GM18520 (cell line): ENCODE data around the gene CNOT6L.
"Not testable (repeated sequence)": the region's sequence is repeated elsewhere in the genome, so short reads cannot be mapped to it uniquely, and the experiment has no call there.

Experiments used
- ATAC-seq: cut with Tn5 transposase; IDR thresholded peaks from one replicate; pipeline ENCODE4 v1.9.1; 2021; ENCODE audit not compliant: unreplicated experiment

CNOT6L gene

GRCh38 chr4:77782102-77782835 lies 36.9 kb downstream of the CNOT6L start:
- ATAC-seq: no peak

DNA sequence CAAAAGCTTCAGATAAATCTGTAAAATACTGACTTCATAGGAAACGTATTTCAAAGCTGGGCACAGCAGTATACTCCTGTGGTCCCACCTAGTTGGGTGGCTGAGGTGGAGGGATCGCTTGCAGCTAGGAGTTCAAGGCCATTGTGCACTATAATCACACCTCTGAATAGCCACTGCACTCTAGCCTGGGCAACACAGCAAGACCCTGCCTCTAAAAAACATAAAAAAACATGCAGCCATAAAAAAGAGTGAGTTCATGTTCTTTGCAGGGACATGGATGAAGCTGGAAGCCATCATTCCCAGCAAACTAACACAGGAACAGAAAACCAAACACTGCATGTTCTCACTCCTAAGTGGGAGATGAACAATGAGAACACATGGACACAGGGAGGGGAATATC lies 38.4 kb downstream of the CNOT6L start:
- not testable (repeated sequence) for ATAC-seq

DNA sequence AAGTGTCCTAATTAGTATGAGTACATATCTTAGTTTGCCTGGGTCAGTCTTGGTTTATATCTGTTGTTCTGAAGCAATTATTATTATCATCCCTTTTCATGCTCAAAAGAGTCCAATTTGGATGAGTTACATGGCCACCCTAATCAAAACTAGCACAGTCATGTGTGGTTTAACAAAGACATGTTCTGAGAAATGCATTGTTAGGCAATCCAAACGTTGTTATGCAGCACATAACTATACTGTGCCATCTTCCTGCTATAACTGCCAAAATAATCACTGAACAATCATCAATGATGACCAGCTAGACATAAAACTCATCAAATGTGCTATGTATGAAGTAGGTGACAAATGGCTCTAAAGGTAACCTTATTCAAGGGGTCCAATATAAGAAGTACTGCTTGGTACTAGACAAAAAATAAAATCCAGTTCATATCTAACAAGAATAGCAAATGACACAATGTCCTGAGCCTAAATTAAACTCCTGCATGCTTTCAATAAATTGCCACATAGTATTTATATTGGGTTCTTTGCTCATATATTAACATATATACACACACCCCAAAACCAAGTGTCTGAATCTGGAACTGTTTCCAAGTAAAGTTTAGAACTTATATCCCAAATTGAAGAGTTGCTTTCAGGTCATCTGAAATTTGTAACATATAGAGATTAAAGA lies 41.9 kb downstream of the CNOT6L start:
- no peak for ATAC-seq

DNA sequence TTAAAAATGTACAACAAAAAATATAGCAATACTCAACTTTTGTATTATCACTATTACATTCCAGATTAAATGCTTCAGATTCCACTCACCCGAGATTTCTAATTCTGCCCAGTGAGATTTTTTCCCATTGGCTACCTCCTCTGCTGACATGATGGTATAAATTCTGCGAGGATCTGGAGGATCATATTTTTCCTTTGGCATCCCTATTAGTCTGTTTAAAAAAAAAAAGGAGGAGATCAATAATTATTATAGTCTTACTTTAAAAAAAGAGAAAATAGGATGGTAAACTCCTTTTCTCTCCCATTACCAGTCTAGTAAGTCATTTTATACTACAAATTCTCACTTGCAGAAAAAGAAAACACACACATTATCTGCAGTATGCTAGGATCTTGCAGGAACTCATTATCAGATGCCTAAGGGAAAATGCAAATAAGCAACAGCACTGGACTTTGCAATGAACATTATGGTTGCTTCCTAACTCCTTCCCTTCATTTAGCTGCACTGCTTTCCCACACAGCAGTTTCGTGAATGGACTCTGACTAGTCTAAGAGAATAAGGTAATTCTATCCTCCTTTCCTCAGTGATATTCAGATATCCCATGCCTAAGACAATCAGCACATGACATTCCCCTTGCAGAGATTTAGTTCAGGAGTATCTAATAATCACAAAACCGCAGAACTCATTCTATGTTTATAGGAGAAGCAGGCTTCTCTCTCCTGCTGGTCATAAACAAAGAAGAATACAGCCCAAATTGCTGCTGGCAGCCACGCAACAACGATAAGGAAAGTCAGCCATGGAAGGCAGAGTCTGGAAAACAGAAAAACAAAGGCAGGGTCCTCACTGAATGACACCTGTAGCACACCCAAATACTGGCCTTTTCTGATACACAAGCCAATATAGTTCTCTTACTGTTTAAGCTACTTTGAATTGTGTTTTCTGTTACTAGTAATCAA lies 42.7 kb downstream of the CNOT6L start:
- ATAC-seq: no peak

- no peak for ATAC-seq
These were observed 46.1 kb downstream of the CNOT6L start for GRCh38 chr4:77773101-77773500.

DNA sequence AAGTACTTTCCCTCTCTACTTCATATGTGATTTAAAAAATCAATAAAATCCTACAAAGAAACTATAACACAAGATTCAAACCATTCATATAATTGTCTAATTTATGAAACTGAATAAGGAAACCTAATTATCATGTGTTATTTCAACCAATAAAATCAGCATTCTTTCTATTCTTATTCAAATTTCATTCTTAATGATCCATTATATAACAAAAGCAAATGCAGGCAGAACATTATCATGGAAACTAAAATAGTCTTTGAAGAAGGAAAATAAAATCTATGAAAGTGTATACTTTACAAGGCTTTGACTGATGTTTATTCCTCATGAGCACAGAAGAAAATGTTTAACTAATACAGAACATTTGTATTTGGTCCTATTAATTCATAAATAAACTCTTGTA lies 47.6 kb downstream of the CNOT6L start:
- no peak for ATAC-seq

- ATAC-seq: no peak
These were observed 53.4 kb downstream of the CNOT6L start for GRCh38 chr4:77765720-77766119.

GRCh38 chr4:77762531-77762930 lies 56.6 kb downstream of the CNOT6L start:
- no peak for ATAC-seq

- ATAC-seq: no peak
These were observed 57.6 kb downstream of the CNOT6L start for GRCh38 chr4:77761595-77761994.

- ATAC-seq: no peak
These were observed 60.4 kb downstream of the CNOT6L start for GRCh38 chr4:77758804-77759203.

DNA sequence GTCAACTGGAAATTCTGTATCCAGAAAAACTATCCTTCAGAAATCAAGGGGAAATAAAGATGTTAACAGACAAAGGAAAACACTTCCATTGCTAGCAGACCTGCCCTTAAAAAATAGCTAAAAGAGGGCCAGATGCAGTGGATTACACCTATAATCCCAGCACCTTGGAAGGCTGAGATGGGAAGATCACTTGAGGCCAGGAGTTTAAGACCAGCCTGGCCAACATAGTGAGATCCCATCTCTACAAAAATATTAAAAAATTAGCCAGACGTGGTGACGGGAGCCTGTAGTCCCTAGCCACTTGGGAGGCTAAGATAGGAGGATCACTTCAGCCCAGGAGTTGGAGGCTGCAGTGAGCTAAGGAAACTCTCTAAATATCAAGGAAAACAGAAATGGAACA lies 67.4 kb downstream of the CNOT6L start:
- ATAC-seq: no peak

DNA sequence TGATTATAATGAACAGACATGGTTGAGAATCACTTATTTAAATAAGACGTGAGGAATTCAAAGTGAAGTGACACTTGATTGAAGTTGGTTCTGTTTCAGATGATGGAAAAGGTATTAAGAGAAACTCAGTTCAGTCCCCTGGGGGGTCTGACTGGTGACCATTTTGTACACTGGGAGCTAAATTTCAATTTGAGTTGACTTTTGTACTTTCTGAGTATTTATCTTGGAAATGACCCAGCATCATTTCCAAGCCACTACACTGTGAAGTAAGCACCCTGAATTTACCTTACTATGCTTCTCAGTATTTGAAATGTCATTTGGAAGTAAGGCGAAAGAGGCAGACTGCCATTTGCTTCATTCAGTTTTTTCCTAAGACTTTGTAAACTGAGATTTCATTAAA lies 73.4 kb downstream of the CNOT6L start:
- no peak for ATAC-seq

DNA sequence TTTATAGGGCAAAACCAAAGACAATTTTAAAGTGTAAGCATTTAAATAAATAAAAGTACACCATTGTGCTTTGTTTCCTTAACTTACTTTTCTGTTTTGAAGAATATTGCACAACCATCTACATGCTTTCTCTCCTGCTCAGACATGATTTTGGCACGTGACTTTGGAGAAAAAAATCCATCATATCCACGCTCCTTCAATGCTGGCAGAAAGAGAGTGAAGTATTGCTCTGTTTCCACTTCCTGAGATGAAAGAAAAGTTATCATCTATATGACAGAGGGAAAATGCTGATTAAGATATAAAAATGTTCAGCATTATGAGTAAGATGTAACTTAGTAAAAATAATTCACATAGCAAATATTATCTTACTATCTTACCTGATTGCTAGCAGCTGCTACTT lies 77.1 kb downstream of the CNOT6L start:
- no peak for ATAC-seq

GRCh38 chr4:77740480-77740879 lies 78.7 kb downstream of the CNOT6L start:
- no peak for ATAC-seq

DNA sequence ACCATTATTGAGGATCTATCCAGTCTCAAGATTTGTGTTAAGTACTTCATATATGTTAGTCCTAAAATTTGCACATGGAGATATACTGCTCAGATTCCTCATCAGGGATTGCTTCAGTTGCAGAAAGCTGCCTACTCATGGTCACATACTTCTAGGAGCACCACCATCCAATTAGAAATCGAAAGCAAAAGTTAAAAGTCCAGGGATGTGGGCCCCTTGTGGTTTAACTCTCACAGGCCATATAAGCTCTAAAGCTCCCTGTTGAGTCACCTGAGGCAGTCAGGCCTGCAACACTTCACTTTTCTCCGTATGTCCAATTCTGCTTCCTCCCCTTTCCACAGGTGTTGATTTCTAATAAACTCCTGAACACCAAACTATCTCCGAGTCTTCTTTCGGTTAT lies 84.2 kb downstream of the CNOT6L start:
- peak; percentile 62 for ATAC-seq

DNA sequence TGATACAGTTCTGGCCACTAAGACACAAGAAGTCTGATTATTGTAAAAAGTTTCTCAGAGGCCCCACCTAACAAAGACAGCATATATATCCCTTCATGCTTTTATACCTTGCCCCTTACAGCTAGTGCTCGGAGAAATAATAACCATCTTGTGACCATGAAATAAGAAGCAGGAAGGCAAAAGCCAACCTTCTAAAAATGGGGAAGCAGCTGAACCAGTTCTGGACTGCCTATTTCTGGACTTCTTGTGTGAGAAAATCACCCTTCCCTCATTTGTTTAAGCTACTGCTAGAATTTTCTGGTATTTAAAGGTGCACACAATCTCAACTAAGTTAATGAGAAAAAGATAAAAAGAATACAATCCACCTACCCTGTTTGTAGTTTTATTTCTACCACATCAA lies 87.5 kb downstream of the CNOT6L start:
- no peak for ATAC-seq

DNA sequence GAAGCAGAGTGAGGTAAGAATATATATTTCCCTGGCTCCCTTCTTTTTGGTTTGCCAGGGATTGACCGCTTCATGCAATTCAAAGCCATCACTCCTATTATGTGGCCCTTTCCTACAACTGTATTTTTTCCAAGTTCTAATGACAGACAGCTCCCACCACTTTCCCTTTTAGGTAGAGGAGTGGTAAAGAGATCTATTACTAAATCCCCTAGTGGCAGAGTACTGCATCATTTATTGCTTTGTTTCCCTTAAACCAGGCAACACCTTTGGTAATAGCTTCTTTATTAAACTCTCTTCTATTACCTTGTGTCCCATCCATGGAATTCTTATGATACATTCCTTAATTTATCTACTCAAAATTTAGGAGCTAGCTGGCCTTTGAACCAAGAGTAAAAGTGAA lies 90.7 kb downstream of the CNOT6L start:
- ATAC-seq: no peak

DNA sequence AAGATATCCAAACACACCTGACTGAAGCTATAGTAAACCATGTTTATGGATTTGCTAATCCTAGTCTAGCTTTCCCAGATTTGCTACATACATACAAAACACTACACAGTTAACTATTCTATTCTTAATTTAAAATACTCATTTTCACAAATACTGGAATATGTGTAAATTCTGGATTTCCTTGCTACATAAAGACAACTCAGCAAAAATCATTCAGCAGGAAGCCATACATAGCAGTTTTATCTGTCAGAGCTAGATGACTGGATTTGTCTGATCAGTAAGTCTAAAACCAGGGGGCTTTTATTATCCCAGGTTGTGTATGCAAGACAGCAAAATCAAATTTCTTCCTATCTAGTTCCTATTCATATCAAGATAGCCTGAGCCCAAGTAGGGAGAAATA lies 98.1 kb downstream of the CNOT6L start:
- no peak for ATAC-seq

- not testable (repeated sequence) for ATAC-seq
These were observed 100.7 kb downstream of the CNOT6L start for GRCh38 chr4:77718500-77718899.

DNA sequence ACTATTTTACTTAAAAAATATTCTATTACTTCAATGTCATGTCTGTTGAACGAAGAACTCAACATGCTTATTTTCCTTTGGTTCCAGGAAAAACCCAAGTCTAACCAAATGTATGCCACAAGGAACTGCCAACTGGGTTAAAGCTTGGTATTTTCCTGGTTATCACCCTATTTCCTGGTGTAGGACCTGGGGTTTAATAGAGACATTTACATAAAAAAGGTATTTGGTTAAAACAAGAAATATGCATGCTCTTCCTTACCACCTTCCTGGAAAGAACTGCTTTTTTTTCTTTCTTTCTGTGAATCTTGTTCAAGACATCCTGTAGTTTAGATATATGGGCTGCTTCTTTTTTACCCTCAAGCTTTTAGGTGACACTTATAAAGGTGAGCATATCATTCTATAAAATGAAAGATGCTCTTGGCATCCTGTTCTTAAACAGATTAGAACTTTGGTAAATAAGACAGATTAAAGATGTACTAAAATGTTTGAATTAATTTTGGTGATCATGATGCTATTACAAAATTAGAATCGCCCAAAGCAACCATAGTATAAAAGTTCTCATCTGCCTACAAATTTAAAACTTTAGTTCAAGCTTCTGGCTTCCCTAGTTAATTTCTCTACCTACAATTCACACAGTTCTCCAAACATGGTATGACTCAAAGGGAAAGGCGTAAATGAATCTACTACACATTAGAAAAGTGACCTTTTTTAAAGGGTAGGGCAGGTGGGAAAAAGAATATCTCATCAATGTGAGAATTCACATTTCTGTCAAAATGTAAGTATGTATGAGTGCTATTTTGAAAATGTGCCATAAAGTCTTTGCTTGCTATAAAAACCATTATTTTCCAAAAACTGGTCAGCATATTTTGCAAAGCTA lies 103.5 kb downstream of the CNOT6L start:
- no peak for ATAC-seq

GRCh38 chr4:77714514-77714913 lies 104.7 kb downstream of the CNOT6L start:
- no peak for ATAC-seq
